HG03039 (cell line): ENCODE data around the gene CENPX.

Experiments
- ATAC-seq: cut with Tn5 transposase; IDR thresholded peaks from one replicate; pipeline ENCODE4 v1.9.1; 2021; ENCODE audit warnings: mild to moderate bottlenecking, moderate library complexity; ENCODE audit not compliant: unreplicated experiment

CENPX gene

GRCh38 chr17:82025401-82026107 is 2.9 kb upstream of the CENPX start:
- no peak for ATAC-seq

- ATAC-seq: no peak
These were observed 2.2 kb upstream of the CENPX start for GRCh38 chr17:82024859-82025258.

DNA sequence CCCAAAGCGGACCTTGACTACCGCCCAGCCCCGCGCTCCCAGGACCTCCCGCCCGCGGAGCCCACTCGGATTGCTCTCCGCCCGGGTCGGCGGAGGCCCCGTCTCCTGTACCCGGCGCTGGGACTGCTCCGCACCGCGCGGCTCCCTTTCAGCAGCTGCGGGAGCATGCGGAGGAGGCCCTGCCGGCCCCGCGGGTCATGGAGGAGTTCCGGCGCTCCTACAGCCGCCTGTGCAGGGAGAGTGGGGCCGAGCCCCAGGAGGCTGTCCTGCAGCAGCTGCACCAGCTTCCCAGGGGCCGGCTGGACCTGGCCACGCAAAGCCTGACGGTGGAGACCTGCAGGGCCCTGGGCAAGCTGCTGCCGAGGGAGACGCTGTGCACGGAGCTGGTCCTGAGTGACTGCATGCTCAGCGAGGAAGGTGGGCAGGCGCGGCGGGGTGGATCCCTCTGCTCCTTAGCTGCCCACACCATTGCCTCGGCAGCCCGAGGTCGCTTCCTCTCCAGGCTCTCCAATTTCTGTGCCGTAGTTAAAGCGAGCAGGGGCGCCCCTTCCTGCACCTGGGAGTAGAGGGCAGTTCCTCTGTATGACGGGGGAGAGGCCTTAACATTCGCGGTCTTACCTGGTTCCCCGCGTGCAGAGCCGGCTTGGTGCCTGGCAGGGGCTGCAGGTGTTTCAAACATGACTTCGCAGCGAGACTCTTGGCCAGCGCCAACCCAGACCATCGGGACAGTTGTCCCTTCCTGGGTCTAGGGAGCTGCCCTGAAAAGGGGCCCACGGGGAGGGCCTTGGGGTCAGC is 966 bp upstream of the CENPX start:
- ATAC-seq: no peak

DNA sequence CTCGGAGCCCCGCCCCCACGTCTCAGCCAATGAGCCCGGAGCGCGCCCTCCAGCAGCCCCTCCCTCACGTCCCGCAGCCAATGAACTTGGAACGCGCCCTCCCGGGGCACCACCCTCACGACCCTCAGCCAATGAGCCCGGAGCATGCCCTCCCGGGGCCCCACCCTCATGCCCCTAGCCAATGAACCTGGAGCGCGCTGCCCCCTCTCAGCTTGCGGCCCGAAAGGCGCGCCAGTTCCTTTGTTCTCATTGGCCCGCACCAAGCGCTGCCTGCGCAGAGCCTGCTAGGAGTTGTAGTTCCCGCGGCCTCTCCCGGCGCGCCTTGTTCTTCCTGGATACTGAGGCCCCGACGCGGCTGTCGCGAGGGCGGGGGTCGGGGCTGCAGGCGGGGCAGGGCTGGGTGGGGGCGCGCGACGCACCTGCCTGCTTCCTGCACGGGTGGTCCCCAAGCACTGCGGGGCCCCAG is 336 bp upstream of the CENPX start, which contains the start of gene LRRC45:
Gene LRRC45, plus strand, starts transcription at position 325 of the 466 bp plus-strand sequence. CDS start 339 bp downstream, outside the sequence.
- ATAC-seq: peak; percentile 80

GRCh38 chr17:82021900-82022309 is 773 bp downstream of the CENPX start:
- no peak for ATAC-seq

DNA sequence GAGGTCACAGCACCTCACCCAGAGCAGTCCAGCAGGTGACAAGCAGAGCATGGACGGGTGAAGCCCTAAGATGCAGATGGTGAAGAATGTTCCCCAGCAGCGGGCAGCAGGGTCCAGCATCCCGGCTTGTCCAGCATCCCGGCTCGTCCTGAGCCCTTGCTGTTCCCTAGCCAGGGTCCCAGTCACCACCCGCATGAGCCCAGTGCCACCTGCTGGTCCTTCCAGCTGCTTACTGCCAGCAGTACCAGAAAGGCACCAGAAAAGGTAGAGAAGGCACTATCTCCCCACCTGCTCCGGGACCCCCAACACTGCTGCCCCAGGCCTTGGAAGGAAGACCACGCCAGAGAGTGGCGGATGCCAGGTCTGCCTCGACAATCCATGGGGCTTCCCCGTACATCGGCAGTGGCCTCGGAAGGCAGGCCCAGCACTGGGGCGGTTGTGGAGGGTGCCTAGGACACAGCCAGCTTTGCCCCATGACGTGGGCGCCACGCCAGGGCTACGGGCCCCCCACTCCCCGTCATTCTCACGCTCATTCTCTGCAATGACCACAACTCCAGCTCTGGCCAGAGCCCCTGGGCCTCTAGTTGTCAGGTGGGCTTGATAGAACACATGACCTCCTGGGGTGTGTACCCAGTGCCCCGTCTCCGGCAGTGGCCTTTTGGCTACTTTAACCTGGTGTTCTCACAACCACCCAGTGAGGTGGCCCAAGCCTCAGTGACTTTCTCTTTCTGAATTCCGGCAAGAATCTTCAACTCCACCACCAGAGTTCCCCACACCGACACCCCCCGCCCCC is 1.4 kb downstream of the CENPX start:
- no peak for ATAC-seq

- no peak for ATAC-seq
These were observed 2.0 kb downstream of the CENPX start for GRCh38 chr17:82020572-82021106.

DNA sequence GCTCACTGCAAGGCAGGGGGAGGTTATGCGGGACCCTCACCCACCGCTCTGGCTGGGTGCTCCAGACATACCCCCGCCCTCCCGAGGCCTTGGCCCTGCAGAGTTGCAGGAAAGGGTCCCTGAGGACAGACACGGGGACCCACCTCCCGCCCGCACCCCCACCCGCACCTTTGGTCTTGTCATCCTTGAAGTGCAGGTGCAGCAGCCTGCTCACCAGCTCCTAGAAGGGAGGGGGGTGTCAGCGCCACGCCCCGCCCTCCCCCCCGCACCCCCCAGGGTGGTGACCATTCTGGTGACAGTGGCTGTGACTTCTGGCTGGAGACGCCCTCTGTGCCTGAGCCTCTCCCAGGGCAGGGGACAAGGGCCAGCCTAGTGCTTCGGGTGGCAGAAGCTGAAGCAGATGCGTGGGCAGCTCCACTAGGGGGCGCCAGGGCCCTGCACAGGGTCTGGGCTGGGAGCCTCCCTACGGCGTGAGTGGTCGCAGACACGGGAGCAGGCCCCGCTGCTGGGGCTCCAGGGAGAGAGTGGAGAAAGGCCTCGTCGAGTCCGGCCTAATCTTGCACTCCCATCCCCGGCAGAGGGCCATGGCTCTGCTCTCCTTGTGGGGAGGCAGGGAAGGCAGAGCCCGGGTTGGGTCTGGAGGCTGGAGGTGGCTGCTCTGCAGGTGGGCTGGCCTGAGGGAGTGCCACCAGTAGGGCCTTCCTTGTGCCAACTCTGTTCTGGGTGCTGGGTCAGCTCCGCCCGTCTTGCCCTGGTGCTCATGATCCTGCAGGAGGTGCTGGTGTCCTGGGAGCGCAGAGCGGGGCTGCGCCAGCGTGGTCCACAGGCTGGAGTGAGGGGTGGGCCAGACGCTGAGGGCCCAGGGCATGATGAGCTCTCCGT is 2.7 kb downstream of the CENPX start:
- ATAC-seq: no peak

GRCh38 chr17:82018989-82019689 is 3.5 kb downstream of the CENPX start:
- ATAC-seq: no peak

DNA sequence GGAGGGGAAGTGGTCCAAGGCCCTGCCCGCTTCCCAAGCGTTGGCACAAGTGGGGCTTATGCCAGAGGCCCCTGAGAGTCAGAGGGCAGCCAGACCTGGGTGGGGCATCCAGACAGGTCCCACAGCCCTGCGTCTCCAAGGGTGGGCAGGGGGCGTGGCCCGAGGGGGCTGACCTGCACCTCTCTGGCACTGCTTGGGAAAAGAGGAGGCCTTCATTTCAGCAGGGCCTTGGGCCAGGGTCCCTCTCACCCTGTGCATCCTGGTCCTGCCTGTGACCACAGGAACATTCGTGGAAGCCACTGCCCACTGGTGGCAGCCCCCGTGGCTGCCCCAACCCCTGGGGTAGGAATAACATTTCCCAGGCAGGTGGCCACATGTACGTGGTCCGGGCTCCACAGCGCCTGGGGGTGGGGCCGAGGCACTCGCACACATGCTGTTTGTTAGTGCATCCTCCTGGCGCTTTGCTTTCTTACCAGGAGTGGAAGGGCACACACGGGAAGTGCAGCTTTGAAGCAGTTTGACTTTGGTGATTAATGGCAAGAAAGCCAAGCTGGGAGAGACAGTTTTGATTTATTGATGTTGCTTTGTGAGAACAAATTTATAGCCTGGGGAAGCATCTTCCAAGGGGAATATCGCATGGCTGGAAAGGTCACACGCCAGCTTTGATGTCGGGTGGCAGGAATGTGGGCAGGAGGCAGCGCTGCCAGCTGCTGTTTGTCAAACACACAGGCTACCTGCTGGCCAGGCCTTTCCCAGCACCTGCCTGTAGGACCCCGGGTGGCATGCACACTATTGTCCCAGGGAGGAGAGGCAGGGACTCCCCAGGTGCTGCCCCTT is 4.3 kb downstream of the CENPX start:
- no peak for ATAC-seq

DNA sequence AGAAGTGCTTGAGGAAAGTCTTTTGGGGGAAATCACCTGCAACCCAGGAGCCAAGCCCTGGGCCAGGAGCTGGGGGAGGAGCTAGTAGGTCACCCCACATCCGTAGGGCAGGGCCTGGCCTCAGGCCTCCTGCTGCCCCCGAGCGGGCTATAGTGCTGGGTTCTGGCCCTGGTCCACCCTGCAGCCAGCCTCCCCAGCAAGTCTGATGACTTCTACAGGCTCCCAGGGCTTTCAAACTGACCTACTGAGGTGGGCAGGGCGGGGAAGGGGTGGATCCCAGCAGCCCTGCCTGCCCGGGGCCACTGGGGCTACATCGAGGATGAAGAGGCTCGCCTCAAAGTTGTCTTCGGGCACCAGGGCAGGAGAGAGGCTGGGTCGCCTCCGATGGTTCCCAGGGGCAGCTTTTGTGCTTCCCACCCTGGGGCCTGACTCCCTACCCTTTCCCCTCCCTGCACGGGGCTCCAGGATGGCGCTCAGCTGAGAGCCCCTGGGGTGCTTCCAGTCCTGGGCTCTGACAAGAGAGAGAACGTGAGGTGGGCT is 5.0 kb downstream of the CENPX start:
- no peak for ATAC-seq

GRCh38 chr17:82016875-82017459 is 5.7 kb downstream of the CENPX start:
- no peak for ATAC-seq

GRCh38 chr17:82016061-82016874 is 6.4 kb downstream of the CENPX start:
- ATAC-seq: no peak

DNA sequence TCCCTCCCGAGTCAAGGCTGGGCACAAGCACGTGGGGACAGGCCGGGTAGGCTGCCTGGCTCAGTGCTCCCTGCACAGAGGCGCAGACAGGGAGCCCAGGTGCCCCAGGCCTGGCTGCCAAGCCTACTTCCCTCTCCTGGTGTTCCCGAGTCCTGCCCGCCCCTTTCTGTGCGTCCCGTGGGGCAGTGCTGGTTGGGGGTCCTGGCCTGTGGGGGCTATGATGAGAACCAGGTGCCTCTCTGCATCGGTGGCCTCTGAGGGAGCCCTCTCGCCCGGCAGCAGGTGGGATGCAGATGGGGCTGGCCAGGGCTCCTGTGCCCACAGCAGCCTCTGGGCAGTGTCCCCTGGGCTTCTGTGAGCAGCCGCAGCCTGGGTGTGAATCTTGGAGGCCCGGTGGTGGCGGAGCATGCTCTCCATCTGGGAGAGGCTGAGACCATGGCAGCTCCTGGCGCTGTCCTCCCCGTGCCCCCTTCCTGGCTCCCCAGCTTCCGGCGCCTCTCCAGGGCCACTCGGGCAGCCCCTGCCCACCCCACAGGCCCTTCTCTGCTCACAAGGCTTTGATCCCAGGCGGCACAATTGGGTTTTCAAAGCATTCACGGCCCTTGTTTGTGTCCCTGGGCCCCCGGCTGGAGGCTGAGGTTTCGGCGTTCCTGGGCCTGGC is 7.2 kb downstream of the CENPX start:
- no peak for ATAC-seq

- no peak for ATAC-seq
These were observed 7.7 kb downstream of the CENPX start for GRCh38 chr17:82014971-82015310.

- ATAC-seq: no peak
These were observed 8.2 kb downstream of the CENPX start for GRCh38 chr17:82014432-82014831.
